NCI-H82 treated with DMSO at 0.1 percent for 48 hours (cell line): ENCODE data around the gene WBP1L.

Source experiments
- DNase-seq: peaks from one replicate; lab custom pipeline; 2025; ENCODE audit not compliant: unreplicated experiment; lab: John Stamatoyannopoulos, UW

WBP1L gene

GRCh38 chr10:102777711-102778453, 34.1 kb downstream of the WBP1L start:
- no peak for DNase-seq

- DNase-seq = peak; percentile 17
These were observed 35.0 kb downstream of the WBP1L start for GRCh38 chr10:102778781-102779180.

- no peak for DNase-seq
These were observed 36.2 kb downstream of the WBP1L start for GRCh38 chr10:102779680-102780526.

GRCh38 chr10:102780527-102780808, 36.7 kb downstream of the WBP1L start:
- DNase-seq = no peak

GRCh38 chr10:102781090-102781920, 37.6 kb downstream of the WBP1L start:
- no peak for DNase-seq

GRCh38 chr10:102781921-102782557, 38.3 kb downstream of the WBP1L start:
- DNase-seq = no peak

GRCh38 chr10:102782673-102783551, 39.2 kb downstream of the WBP1L start:
- no peak for DNase-seq

GRCh38 chr10:102783568-102783967, 39.8 kb downstream of the WBP1L start:
- no peak for DNase-seq

GRCh38 chr10:102785818-102786217, 42.1 kb downstream of the WBP1L start:
- no peak for DNase-seq

GRCh38 chr10:102791754-102792395, 48.1 kb downstream of the WBP1L start:
- DNase-seq = no peak

GRCh38 chr10:102795453-102796406, 52.0 kb downstream of the WBP1L start:
- no peak for DNase-seq

GRCh38 chr10:102796407-102797176, 52.8 kb downstream of the WBP1L start:
- no peak for DNase-seq

GRCh38 chr10:102799691-102800471, 56.1 kb downstream of the WBP1L start:
- no peak for DNase-seq

- DNase-seq = no peak
These were observed 57.0 kb downstream of the WBP1L start for GRCh38 chr10:102800611-102801335.

- no peak for DNase-seq
These were observed 57.7 kb downstream of the WBP1L start for GRCh38 chr10:102801496-102801895.

- no peak for DNase-seq
These were observed 58.2 kb downstream of the WBP1L start for GRCh38 chr10:102801978-102802377.
